Measurements from ENCODE around the gene ITPKB.

ITPKB gene

DNA sequence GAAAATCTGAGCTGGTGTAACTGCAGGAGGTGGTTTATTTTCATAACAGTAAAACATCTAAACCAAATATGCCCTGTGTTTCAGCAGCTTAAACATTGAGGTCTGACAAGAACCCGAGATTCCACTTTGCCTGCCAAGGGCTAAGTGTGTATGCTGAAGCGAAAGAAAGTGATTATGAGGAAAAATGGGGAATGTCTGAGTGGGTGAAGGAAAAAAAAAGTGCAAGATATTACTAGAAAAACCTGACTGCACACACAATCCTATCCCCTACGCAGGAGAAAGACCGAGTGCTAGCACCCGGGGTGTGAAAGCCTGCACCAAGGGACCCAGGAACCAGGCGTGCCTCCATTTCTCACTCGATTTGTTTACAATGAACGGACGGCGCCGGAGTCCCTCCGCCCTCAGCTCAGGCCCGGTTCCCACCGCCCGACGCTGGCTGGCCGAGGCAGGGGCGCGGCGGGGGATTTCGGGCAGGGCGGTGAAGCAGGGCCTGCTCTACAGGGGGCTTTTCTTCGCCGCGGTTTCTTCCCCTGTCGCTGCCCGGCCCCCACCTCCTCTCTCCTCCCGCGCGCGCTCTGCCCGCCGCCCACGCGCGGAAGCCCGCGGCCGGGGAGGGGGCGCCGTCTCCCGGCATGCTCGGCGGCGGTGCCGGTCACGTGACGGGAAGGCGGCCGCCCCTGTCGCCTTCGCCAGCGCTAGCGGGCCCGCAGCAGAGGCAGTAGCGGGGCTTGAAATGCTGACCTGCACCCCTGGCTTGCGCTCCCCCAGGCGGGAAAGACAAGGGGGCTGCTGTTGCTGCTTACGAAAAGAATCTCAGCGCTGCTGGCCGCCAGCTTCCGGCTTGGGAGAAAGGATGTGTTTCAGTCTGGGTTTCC is 35.9 kb downstream of the ITPKB start:
- DNase-seq: peak; percentile 24 to 66

DNA sequence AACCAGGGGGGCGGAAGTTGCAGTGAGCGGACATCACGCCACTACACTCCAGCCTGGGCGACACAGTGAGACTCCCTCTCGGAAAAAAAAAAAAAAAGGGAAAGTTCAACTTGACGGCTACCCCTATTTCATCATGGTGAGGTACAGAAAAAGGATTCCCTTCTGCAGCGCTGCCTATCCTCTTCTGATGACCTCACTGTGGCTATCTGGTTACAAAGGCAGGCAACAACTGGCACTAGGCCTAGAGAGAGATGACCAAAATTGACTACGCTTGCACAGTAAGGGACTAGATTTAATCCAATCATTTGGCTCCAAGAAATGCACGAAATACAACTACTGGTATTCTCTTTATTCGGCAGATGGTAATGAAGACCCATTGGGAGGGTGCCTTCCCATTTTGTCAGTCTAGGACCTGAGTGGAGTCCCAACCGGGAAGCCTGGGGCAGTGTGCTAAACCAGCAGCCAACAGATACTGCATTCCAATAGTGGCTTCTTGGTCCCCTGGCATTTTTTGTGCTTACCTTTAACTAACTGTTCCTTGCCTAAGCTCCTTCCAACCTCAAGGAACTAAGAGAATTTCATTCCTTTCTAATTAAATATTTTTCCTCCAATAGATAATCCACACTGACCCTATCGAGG is 36.6 kb downstream of the ITPKB start:
- no peak for DNase-seq

DNA sequence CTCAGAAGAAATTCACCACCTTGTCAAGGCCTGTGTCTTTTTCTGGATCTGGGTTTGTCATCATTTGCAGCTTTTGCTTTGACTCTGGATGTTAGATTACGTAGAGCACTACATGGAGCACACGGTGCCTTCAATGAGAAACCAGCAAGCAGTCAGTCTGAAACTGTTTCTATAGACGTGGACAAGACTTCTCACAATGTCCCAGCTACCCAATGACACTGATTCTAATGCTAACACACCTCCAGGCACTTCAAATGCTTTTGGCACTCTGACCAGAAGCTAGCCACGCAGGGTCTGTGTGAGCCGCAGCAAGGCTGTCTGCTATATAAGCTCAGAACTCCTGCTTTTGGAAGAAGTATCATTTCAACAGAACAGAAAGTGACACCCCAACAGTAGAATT is 38.2 kb downstream of the ITPKB start:
- DNase-seq: no peak

DNA sequence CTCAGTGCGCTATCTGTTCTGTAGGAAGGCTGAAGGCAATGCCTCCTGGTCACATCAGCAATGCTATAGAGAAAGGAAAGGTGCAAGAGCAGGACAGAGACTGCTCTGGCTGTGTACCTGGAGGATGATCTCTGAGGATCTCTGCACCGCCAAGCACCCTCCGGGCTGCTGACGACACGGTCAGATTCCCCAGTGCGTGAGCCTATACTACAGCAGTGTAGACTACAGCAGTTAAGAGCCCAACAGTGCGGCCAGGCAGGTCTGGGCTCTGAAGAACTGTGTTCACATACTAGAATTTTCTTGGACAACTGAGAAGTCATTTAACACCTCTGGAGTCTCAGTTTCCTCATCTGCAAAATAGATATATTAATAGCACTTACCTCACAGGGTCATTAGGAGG is 39.9 kb downstream of the ITPKB start:
- DNase-seq: no peak

DNA sequence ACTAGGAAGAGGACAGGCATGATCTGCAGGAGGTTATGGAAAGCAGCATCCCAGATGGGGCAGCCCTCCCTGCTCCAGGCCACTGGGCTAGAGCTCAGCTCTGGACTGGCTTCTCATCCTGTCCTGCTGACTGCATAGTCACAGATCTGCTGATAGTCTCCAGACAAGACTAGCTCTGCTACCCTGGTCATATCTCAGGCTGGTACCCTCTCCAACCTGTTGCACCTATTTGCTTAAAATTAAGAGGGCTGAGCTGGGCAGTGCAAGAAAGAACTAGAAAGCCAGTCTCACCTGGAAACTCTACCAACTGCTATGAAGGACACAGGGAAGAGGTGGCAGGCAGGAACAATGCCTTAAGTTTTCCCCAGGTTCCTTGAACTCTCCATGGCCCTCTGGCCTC is 40.4 kb downstream of the ITPKB start:
- no peak for DNase-seq

DNA sequence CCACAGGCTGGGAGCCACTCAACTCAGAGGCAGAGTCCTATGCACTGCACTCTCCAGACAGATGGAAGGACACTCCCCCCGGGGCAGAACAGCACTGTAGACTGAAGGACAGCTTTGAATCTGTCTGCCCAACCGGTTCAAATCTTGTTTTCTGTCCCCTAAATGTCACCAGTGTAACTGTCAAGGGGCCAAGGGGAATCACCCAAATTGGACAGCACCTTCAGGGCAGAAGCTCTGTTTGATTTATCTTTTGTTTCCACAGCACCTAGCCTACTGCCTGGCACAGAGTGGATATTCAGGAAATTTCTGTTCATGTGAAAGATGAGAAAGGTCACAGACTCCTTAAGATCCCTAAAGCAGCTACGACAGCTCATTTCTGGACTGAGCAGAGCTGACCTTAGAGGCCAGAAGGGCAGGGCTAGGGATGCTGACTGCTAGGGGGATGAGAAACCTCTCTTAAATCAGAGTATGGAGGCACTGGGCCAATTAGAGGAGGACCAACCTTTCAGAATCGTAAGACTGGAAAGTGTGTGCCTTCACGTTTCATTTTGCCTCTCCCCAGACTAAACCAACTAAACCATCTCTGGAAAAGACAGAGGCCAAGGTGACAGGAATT is 41.0 kb downstream of the ITPKB start:
- no peak for DNase-seq

DNA sequence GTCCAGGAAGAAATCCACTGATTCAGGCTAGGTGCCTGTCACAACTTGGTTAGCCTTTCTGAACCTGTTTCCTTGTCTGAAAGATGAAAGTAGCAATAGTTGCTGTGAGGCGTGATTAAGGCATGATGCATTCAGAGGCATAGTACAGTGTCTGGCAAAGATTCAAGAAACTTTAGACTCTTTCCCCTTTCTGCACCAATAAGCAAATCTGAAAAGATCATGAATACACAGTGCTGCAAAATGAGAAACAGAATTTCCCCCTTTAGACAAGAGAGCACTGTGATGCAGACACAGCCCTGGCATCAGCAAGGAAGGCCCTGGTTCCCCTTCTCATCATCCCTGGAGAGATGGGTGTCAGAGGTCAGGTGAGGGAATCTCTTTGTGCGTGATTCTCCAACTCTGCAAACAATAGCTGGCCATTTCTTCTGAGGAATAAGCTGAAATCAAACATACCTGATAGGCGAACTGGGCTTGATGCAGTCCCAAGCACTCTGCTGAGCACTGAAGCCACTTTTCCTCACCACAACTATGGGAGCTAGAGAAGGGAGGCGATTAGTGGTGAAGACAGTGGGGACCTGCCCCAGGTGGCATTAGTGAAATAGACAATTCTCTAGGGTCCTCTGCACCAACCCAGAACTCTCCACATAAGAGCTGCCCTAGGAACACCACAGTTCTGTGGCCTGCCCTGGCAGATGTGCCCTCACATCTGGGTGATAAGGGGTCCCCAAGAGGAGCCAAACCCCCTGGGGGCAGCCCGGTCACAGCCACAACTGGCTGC is 41.7 kb downstream of the ITPKB start:
- DNase-seq: no peak

DNA sequence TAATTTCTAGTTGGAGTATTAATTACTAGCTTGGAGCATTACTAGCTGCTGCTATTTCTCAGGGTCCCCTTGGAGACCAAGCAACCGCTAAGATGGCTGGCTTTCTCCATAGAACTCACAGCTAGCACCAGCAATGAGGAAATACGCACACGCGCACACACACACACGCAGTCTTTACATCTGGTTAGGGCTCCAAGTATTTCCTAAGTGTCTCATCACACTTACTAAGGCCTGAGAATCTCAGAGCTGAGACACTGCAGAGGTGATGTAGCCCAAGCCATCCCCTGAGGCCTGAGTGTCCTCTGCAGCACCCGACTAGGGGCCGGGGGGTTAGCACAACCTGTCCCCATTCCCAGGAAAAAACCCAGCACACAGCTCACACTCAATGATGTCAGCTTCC is 42.5 kb downstream of the ITPKB start:
- no peak for DNase-seq

DNA sequence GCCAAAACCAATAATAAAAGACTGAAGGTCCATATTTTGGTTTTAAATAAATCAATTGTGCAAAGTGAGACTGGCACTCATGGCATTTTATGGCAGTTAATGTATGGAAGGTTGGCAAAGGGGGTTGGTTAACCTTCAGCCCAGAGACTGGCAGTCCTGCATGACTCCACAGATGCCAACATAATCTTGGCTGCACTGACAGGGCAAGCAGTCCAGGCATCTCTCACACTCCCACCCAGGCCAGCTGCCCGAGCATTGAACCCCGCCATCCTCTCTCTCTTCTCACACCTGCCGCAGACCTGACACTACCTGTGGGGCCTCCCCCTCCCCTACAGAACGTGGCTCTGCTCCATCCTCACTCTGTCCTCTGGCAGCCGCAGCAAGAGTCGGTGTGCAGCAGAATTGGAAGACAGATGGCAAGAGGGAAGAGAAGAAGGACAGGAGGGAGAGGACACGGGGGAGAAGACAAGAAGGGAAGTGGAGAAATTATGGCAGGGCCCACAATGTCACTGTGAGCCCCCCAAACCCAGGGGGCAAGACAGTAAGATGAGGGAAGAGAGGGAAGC is 43.7 kb downstream of the ITPKB start:
- DNase-seq: no peak

DNA sequence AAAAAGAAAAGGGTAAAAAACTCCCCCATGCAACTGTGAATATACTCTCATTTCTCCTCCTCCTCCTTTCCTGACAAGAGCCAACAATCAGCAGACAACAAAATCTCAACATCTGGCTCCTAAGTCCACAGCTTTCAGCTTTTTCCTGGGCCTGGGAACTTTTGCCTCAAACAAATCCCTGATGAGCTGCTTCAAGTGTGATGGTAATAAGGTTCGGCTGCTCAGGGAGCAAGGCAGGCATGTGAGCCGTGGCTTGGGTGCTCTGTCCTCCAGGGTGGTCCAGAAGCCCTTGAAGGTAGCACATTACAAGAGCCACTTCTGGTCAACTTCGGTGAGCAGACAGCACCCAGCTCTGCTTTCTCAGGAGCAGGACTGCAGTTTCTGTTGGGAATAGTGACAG is 46.3 kb downstream of the ITPKB start:
- no peak for DNase-seq

DNA sequence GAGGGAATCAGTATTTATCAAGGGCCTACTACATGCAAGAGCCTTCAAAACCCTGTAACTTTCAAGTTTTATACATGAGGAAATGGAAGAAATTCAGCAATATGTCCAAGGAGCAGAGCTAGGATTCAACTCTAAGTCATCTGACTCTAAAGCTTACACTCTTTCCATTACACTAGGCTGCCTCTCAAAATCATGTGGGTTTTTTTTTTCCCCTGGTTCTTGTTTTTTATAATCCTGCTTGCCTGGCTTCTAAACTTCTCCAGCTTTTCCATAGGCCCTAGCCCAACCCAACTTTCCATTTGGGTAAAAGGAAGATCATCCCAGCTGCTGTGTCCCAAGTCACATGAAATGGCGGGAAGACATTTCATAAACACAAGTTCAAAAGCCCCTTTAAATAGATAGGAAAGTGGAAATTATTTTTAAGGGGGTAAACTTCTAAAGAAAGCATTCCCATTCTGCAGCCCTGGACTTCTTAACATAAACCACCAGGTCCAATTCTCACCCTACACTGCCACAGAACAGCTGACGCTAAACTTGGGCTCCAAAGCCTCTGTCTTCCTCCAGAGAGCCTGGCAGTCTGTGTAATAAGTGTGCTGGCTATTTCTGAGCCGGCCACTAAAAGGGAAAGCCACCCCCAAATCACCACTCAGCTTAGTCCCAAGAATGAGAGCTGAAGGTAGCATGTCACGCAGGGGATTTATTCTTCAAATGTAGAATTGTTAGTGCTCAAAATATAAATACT is 46.9 kb downstream of the ITPKB start:
- DNase-seq: no peak

DNA sequence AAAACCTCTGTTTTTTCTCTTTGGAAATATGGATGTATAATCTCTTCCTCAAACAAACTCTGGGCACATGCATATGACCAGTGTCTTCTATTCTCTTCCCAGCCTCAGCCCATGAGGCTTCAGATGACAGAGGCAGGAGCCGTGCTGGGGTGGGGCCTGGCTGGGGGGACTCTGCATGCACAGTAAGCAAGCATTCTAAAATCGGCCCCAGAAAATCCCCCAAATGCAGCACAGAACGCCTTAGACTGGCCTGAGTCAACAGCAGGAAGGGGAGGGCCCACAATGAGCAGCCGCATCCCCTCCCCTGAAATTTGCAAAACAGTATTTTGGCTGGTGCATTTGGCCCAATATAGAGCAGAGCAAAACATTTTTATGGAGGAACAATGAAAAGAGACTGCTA is 47.8 kb downstream of the ITPKB start:
- DNase-seq: no peak

DNA sequence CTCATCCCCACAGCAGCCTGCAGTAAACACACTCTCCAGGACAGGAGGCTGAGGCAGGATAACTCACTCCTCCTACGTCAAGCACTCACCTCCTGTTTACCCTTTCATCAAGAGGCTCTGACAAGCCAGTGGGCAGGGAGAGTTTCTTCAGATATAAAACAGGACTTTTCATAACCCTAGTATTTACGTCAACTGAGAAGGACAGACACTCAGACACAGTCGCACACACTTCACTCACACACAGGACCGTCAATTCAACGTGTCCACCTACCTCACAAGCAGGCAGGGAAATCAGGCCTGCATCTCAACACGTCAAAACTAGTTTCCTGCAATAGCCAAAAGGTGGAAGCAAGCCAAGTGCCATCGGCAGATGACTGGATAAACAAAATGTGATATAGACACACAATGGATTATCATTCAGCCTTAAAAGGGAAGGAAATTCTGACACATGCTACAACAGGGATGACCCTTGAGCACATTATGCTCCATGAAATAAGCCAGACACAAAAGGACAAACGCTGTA is 48.6 kb downstream of the ITPKB start:
- DNase-seq: no peak

DNA sequence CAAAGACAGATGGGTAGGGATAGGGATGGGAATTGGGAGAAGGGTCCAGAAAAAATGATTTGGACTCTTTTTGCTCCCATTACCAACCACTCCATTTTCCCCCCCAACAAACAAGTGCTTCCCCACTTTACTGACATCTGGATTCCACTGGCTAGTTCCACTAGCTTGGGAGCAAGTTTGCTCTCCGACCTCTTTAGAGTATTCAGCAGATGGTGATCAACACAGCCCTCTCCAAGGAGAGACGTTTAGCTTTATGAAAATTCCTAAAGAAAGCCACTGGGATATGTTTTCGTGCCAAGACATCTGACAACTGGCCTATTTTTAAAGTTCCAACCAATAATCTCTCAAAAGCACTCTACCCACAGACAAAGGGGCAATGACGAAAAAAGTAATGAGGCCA is 50.3 kb downstream of the ITPKB start:
- no peak for DNase-seq

DNA sequence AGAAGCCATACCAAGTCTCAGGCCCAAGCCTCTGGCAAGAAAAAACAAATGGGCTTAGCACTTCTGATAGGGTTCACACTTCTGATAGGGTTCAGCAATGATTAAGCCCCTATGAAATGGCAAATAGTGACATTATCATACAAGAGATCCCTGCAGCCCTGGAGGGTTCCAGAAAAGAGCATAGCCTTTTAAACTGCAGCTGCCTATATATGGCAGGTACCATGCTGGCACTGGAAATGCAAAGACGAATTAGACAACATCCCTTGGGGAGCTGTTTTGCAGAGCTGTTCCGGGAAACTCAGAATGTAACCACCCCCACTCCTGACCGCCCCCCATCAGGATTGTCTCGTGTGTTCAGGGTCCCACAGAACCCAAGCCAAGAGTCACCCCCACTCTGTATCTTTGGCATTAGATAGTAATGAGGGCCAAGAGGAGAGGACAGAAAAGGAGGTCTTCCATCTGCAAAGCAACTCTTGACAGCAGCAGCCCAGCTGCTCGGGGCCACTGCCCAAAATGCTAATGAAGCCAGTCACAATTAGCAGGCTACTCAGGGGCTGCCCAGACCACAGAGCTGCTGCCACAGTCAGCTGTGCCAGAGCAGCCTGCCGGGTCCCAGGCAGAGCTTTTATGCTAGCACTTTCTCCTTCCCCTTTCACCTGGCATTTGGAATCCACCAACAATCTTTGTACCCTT is 50.9 kb downstream of the ITPKB start:
- no peak for DNase-seq

DNA sequence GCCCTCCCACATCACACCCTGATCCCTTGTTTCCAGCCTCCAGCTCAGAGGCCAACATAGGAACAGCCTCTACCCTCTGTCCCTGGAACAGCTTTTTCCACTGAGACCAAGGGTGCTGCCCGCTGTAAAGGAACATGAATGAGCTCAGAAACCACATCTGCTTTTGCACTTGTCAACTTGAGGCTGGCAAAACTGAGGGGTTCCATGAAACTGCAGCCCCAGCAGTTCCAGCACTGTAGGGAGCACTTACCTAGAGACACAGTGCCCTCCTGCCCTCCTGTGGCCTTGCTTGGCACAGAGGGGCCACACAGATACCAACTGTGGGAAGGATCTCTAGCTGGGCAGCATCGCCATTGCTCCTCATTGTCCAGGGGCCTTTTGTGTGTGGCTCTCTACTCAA is 51.7 kb downstream of the ITPKB start:
- DNase-seq: no peak

DNA sequence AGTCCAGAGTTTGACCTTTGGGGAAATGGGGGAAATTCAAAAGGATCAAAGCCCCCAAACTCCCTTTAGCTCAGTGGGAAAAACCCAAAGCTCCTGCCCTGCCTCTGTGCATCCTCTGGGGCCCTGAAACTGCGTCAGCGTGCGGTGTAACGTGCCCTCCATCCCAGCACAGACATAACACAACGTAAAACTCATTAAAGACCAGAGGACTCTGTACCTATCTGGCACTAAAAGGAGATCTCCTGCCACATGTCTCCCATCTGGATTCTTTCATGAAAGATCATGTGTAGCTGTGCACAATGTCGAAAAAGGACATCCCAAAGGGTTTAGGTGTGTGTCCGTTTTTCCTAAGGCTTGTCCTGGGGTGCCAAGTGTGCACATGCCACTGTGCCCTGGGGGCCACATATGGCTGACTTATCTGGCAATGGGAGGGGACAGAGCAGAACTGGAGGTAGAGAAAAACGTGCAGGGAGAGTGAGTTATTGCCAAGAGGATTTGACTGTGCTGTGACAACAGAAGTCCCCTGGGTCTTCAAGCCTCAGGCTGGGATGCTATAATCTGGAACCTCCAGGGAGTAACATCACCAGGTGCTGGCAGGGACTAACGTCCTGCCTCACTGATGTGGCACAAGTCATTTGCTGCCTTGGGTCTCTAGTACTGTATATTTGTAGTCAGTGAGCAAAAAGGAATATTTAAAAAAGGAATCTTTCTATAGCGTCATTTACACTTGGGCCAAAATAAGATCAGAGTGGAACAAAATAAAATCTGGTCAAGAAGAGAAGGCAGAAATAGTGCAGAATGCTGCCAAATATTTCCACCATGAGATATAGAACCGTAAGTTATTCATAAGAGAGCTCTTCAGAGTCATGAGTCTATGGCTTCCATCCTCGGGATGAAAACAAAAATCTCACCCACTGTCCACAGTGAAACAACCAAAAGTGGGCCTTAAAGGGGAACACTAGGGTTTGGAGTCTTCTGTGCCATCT is 52.3 kb downstream of the ITPKB start:
- no peak for DNase-seq

DNA sequence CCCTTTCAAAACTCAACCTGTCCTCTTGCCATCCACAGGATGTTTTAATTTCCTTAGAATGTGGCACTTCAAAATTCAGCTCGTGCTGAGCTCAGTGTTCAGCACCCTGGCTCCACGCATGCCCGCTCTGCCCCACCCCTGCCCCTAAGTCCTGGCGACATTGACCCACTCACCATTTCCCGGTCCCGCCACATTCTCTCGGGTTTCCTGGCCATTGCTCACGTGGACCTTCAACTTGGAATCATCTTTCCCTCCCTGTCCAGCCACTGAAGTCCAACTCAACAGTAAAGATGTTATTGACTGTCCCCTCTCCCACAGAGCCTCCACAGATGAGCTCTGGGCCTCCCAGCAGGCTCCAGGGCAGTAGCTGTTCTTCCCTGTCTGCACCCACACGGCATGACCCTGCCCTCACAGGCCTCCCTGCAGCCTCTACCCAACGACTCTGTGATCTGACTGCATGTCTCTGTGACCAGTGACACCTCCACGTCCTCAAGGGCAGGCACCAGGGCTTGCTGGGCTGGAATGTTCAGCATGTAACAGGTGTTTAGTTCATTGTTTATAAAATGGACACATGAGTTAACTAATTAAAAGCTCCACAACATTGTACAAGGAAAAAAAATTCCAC is 53.8 kb downstream of the ITPKB start:
- DNase-seq: no peak

DNA sequence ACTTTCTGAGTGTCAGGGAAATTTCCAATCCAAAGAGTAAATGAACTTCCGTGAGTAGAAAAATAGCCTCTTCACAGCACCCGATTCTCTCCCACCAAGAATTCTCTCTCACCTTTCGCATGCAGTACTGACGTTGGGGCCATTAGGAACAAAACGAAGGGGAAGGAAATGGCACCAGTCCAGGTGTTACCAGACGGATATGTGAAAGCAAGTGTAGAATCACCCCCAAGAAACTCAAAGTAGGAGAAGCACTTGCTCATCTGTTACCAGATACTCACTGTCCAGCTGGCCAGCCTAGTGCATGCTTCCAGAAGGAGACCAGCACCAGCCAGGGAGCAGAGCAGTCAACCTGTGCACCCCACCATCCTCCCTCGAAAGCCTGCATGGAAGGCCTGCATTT is 55.1 kb downstream of the ITPKB start:
- no peak for DNase-seq

Data from NCI-H1930 (cell line).